WTC11 (cell line): ENCODE measurements around the gene DNTT. TPM values are rescaled to one million over a fixed set of nuclear protein-coding genes. Genes with fewer than 3 reads are reported as not detected.

Experiments
- ATAC-seq: fragments of 200-7000 bp; cut with Tn5 transposase; 2 replicates; pipeline ENCODE4 v1.10.0; 2021; ENCODE audit warnings: mild to moderate bottlenecking, moderate library complexity
- CTCF ChIA-PET: fragments of 300-600 bp; sonication (Branson Sonifier 250); formaldehyde crosslinking; loops from one replicate; lab custom pipeline; 2021; ENCODE audit warnings: antibody characterized with exemption; lab: Charles Lee
- POLR2A ChIA-PET: fragments of 350-600 bp; sonication (Branson Sonifier 250); formaldehyde crosslinking; loops from one replicate; lab custom pipeline; 2021; ENCODE audit warnings: antibody characterized with exemption; lab: Charles Lee
- DNase-seq: peaks from one replicate; pipeline ENCODE4 v3.0.0; 2021; ENCODE audit warnings: low spot score
- H3K27ac Mint-ChIP-seq: 2 replicates; pipeline ENCODE4 v1.8.0; 2021; ENCODE audit warnings: mixed read lengths
- H3K27me3 Mint-ChIP-seq: 2 replicates; pipeline ENCODE4 v1.8.0; 2021; ENCODE audit warnings: low read depth, mild to moderate bottlenecking, moderate library complexity, mixed read lengths
- H3K36me3 Mint-ChIP-seq: 2 replicates; pipeline ENCODE4 v1.8.0; 2021; ENCODE audit warnings: mixed read lengths
- H3K4me1 Mint-ChIP-seq: 2 replicates; pipeline ENCODE4 v1.8.0; 2022; ENCODE audit warnings: mixed read lengths
- H3K4me3 Mint-ChIP-seq: 2 replicates; pipeline ENCODE4 v1.8.0; 2021; ENCODE audit warnings: mild to moderate bottlenecking, moderate library complexity, mixed read lengths
- H3K9me3 Mint-ChIP-seq: 2 replicates; pipeline ENCODE4 v1.8.0; 2021; ENCODE audit warnings: mixed read lengths
- HMGA2 ChIP-seq: fragments of 250-450 bp; sonication (Bioruptor Pico); IDR thresholded peaks from 2 replicates; pipeline ENCODE4 v1.4.0; 2021; ENCODE audit warnings: mild to moderate bottlenecking, moderate library complexity
- IRF2 ChIP-seq: sonication (generic); formaldehyde crosslinking; IDR thresholded peaks from 2 replicates; pipeline ENCODE4 v1.8.0; 2022; ENCODE audit warnings: low read depth, missing genetic modification reagents, borderline replicate concordance
- JUN ChIP-seq: sonication (generic); formaldehyde crosslinking; IDR thresholded peaks from 2 replicates; pipeline ENCODE4 v1.8.0; 2023; ENCODE audit warnings: mild to moderate bottlenecking, missing genetic modification reagents
- NR2C2 ChIP-seq: sonication (generic); formaldehyde crosslinking; IDR thresholded peaks from 2 replicates; pipeline ENCODE4 v1.8.0; 2022; ENCODE audit warnings: mild to moderate bottlenecking, missing genetic modification reagents
- NR3C1 ChIP-seq: sonication (generic); formaldehyde crosslinking; conservative IDR thresholded peaks from 2 replicates; pipeline ENCODE4 v1.8.1; 2023; ENCODE audit warnings: low read depth, mild to moderate bottlenecking, missing genetic modification reagents
- OVOL2 ChIP-seq: fragments of 250-450 bp; sonication (Bioruptor Pico); IDR thresholded peaks from 2 replicates; pipeline ENCODE4 v1.9.0; 2021; ENCODE audit warnings: mild to moderate bottlenecking, borderline replicate concordance
- ZNF121 ChIP-seq: sonication (generic); formaldehyde crosslinking; IDR thresholded peaks from 2 replicates; pipeline ENCODE4 v1.8.0; 2023; ENCODE audit warnings: missing genetic modification reagents
- total RNA-seq: library from RNA; stranded (reverse); gene quantifications from 3 replicates; pipeline ENCODE4 v1.2.3, GENCODE V29; 2021
- TF ChIP-seq, protein P1 (sequence below): fragments of 250-450 bp; sonication (Bioruptor Pico); IDR thresholded peaks from 2 replicates; pipeline ENCODE4 v1.9.0; 2021; ENCODE audit warnings: moderate library complexity, mild to moderate bottlenecking, inconsistent platforms, borderline replicate concordance
- TF ChIP-seq, protein P2 (sequence below): sonication (generic); formaldehyde crosslinking; IDR thresholded peaks from 2 replicates; pipeline ENCODE4 v1.8.1; 2022; ENCODE audit warnings: low read depth, mild to moderate bottlenecking, moderate library complexity, missing genetic modification reagents, borderline replicate concordance
- TF ChIP-seq, protein P3 (sequence below): sonication (generic); formaldehyde crosslinking; IDR thresholded peaks from 2 replicates; pipeline ENCODE4 v1.8.1; 2023; ENCODE audit warnings: mild to moderate bottlenecking, missing genetic modification reagents, moderate library complexity
- TF ChIP-seq, protein P4 (sequence below): sonication (generic); formaldehyde crosslinking; IDR thresholded peaks from 2 replicates; pipeline ENCODE4 v1.8.1; 2023; ENCODE audit warnings: mild to moderate bottlenecking, missing genetic modification reagents, borderline replicate concordance
- TF ChIP-seq, protein P5 (sequence below): sonication (generic); formaldehyde crosslinking; IDR thresholded peaks from 2 replicates; pipeline ENCODE4 v1.8.0; 2023; ENCODE audit warnings: missing genetic modification reagents
- TF ChIP-seq, protein P6 (sequence below): sonication (generic); formaldehyde crosslinking; IDR thresholded peaks from 2 replicates; pipeline ENCODE4 v1.8.0; 2022; ENCODE audit warnings: mild to moderate bottlenecking, missing genetic modification reagents
- TF ChIP-seq, protein P7 (sequence below): sonication (generic); formaldehyde crosslinking; IDR thresholded peaks from 2 replicates; pipeline ENCODE4 v1.8.1; 2022; ENCODE audit warnings: low read depth, missing genetic modification reagents, borderline replicate concordance
- TF ChIP-seq, protein P8 (sequence below): fragments of 250-450 bp; sonication (Bioruptor Pico); IDR thresholded peaks from 2 replicates; pipeline ENCODE4 v1.8.0; 2021; ENCODE audit warnings: mild to moderate bottlenecking

Gene DNTT
- total RNA-seq, 1 experiment from 2014 or later = not detected

DNA sequence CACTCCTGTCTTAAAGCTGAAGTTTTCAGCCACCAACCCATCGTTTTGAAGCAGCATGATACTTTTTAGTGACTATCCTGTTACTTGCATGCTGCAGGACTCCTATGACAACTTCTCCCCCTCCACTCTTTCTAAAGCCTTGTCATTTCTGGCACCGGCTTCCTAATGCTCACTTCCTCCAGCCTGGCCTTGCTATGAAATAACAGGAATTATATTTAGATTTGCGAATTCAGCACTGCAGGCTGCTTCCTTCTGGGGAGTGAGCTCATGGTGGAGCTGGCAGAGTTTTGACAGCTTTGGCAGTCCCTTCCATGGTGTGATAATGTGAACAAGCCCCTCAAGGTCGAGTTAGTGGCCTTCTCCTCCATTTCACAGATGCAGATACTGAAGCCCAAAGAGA lies 46.3 kb upstream of the DNTT start (continued):
- TF ChIP-seq, protein P1, sequence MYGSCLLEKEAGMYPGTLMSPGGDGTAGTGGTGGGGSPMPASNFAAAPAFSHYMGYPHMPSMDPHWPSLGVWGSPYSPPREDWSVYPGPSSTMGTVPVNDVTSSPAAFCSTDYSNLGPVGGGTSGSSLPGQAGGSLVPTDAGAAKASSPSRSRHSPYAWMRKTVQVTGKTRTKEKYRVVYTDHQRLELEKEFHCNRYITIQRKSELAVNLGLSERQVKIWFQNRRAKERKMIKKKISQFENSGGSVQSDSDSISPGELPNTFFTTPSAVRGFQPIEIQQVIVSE (CRISPR knock-in tag) = no peak
- TF ChIP-seq, protein P2, sequence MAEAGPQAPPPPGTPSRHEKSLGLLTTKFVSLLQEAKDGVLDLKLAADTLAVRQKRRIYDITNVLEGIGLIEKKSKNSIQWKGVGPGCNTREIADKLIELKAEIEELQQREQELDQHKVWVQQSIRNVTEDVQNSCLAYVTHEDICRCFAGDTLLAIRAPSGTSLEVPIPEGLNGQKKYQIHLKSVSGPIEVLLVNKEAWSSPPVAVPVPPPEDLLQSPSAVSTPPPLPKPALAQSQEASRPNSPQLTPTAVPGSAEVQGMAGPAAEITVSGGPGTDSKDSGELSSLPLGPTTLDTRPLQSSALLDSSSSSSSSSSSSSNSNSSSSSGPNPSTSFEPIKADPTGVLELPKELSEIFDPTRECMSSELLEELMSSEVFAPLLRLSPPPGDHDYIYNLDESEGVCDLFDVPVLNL (CRISPR knock-in tag) = no peak

DNA sequence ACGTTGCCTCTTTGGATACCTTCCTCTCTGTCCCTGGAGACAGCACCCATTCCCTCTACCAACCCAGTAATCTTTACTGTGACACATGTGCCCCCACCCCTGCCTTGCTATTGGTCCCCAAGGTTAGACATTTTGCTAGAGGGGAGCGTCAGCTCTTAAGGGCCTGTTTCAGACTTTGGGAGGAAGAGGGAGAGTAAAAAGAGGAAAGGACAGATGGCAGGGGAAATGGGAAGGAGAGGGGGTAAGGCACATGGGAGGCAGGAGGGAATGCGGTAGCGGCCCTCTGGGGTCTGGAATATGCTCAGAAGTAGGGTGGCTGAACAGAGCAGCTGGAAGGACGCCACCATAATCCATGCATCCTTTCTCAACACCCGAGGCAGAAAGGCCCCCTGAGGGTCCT lies 45.1 kb upstream of the DNTT start:
- no peak overlapping the region for H3K4me3 Mint-ChIP-seq
- H3K9me3 Mint-ChIP-seq = no peaks in the 10 kb centered on the region
- H3K4me1 Mint-ChIP-seq = peaks cover 21% of the 10 kb centered on the region
- POLR2A ChIA-PET = no interaction called here
- no peak for ATAC-seq
- no peak overlapping the region for H3K27ac Mint-ChIP-seq
- TF ChIP-seq NR3C1 (CRISPR knock-in tag) (no peak), IRF2 (CRISPR knock-in tag) (no peak), ZNF121 (CRISPR knock-in tag) (no peak)
- TF ChIP-seq, protein P3, sequence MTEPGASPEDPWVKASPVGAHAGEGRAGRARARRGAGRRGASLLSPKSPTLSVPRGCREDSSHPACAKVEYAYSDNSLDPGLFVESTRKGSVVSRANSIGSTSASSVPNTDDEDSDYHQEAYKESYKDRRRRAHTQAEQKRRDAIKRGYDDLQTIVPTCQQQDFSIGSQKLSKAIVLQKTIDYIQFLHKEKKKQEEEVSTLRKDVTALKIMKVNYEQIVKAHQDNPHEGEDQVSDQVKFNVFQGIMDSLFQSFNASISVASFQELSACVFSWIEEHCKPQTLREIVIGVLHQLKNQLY (CRISPR knock-in tag) = no peak
- TF ChIP-seq, all 79 proteins: peak for 0
- Mint-ChIP-seq H3K27me3 (no peaks in the 10 kb centered on the region; the same call in 1 of the 2 replicates), H3K36me3 (no peaks in the 10 kb centered on the region)
- CTCF ChIA-PET = interaction anchor here (1.5 kb wide), 1 partner anchor 30 kb away, joined by 4 read pairs; no protein-coding TSS in a partner anchor
- DNase-seq = no peak

DNA sequence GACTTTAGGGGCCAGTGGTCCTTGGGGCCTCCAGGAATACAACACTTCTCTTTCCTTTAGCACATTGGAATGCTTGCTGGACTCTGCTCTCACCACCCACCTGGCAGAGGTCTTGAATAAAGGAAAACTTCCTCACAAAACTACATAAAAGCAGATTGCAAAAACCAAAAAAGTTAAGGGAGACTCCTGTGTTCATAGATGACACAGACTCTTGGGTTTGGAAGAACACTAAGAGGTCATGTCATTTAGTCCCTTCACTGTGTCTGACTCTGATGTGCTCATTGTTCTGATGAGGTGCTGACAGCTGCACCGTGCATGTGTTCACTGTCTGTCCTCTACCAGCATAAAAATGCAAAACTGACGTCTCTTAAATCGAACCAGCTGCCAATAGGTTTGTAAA lies 44.2 kb upstream of the DNTT start:
- Mint-ChIP-seq H3K4me1 (peaks cover 17% of the 10 kb centered on the region), H3K9me3 (no peaks in the 10 kb centered on the region), H3K36me3 (no peaks in the 10 kb centered on the region), H3K27me3 (no peaks in the 10 kb centered on the region; the same call in 1 of the 2 replicates), H3K27ac (no peak overlapping the region), H3K4me3 (no peak overlapping the region)
- TF ChIP-seq, protein P4, sequence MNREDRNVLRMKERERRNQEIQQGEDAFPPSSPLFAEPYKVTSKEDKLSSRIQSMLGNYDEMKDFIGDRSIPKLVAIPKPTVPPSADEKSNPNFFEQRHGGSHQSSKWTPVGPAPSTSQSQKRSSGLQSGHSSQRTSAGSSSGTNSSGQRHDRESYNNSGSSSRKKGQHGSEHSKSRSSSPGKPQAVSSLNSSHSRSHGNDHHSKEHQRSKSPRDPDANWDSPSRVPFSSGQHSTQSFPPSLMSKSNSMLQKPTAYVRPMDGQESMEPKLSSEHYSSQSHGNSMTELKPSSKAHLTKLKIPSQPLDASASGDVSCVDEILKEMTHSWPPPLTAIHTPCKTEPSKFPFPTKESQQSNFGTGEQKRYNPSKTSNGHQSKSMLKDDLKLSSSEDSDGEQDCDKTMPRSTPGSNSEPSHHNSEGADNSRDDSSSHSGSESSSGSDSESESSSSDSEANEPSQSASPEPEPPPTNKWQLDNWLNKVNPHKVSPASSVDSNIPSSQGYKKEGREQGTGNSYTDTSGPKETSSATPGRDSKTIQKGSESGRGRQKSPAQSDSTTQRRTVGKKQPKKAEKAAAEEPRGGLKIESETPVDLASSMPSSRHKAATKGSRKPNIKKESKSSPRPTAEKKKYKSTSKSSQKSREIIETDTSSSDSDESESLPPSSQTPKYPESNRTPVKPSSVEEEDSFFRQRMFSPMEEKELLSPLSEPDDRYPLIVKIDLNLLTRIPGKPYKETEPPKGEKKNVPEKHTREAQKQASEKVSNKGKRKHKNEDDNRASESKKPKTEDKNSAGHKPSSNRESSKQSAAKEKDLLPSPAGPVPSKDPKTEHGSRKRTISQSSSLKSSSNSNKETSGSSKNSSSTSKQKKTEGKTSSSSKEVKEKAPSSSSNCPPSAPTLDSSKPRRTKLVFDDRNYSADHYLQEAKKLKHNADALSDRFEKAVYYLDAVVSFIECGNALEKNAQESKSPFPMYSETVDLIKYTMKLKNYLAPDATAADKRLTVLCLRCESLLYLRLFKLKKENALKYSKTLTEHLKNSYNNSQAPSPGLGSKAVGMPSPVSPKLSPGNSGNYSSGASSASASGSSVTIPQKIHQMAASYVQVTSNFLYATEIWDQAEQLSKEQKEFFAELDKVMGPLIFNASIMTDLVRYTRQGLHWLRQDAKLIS (CRISPR knock-in tag) = no peak
- TF ChIP-seq, protein P5, sequence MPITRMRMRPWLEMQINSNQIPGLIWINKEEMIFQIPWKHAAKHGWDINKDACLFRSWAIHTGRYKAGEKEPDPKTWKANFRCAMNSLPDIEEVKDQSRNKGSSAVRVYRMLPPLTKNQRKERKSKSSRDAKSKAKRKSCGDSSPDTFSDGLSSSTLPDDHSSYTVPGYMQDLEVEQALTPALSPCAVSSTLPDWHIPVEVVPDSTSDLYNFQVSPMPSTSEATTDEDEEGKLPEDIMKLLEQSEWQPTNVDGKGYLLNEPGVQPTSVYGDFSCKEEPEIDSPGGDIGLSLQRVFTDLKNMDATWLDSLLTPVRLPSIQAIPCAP = no peak
- TF ChIP-seq OVOL2 = no peak
- no peak for TF ChIP-seq ZNF121 (CRISPR knock-in tag)
- TF ChIP-seq HMGA2 (CRISPR knock-in tag) = no peak
- TF ChIP-seq, protein P6, sequence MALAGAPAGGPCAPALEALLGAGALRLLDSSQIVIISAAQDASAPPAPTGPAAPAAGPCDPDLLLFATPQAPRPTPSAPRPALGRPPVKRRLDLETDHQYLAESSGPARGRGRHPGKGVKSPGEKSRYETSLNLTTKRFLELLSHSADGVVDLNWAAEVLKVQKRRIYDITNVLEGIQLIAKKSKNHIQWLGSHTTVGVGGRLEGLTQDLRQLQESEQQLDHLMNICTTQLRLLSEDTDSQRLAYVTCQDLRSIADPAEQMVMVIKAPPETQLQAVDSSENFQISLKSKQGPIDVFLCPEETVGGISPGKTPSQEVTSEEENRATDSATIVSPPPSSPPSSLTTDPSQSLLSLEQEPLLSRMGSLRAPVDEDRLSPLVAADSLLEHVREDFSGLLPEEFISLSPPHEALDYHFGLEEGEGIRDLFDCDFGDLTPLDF (CRISPR knock-in tag) = no peak
- no peak for TF ChIP-seq NR2C2 (CRISPR knock-in tag)
- TF ChIP-seq, protein P7, sequence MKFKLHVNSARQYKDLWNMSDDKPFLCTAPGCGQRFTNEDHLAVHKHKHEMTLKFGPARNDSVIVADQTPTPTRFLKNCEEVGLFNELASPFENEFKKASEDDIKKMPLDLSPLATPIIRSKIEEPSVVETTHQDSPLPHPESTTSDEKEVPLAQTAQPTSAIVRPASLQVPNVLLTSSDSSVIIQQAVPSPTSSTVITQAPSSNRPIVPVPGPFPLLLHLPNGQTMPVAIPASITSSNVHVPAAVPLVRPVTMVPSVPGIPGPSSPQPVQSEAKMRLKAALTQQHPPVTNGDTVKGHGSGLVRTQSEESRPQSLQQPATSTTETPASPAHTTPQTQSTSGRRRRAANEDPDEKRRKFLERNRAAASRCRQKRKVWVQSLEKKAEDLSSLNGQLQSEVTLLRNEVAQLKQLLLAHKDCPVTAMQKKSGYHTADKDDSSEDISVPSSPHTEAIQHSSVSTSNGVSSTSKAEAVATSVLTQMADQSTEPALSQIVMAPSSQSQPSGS (CRISPR knock-in tag) = no peak
- no peak for TF ChIP-seq JUN (CRISPR knock-in tag)
- TF ChIP-seq, protein P8, sequence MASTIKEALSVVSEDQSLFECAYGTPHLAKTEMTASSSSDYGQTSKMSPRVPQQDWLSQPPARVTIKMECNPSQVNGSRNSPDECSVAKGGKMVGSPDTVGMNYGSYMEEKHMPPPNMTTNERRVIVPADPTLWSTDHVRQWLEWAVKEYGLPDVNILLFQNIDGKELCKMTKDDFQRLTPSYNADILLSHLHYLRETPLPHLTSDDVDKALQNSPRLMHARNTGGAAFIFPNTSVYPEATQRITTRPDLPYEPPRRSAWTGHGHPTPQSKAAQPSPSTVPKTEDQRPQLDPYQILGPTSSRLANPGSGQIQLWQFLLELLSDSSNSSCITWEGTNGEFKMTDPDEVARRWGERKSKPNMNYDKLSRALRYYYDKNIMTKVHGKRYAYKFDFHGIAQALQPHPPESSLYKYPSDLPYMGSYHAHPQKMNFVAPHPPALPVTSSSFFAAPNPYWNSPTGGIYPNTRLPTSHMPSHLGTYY (CRISPR knock-in tag) = no peak
- ATAC-seq (no peak), DNase-seq (no peak)
- POLR2A ChIA-PET = no interaction called here
- CTCF ChIA-PET = interaction anchor here (0.6 to 1.5 kb wide), 3 partner anchors 31 to 1317 kb away, joined by 3 to 4 read pairs (median 4); no protein-coding TSS in a partner anchor
